ENCODE data around the gene CLUH.

CLUH gene

GRCh38 chr17:2721603-2722002 lies 10.0 kb upstream of the CLUH start:
- no peak for DNase-seq

DNA sequence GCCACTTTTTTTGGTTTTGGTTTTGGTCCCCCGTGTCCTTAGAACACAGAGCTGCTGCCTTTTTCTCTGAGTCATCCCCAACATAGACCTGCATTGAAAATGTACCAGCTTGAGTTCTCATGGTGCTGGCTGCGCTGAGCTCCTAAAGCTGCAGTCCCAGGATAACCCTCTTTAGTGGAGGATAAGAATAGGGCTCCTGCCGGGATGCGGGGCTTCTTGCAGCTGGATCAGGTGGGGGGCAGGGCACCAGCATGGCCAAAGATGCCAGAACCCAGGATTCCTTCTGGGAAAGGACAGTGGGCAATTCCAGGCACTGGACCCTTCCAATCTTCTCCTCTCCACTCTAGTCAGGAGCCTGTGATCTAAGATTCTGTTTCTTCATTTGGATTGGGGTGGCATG lies 8.3 kb upstream of the CLUH start:
- DNase-seq: no peak

DNA sequence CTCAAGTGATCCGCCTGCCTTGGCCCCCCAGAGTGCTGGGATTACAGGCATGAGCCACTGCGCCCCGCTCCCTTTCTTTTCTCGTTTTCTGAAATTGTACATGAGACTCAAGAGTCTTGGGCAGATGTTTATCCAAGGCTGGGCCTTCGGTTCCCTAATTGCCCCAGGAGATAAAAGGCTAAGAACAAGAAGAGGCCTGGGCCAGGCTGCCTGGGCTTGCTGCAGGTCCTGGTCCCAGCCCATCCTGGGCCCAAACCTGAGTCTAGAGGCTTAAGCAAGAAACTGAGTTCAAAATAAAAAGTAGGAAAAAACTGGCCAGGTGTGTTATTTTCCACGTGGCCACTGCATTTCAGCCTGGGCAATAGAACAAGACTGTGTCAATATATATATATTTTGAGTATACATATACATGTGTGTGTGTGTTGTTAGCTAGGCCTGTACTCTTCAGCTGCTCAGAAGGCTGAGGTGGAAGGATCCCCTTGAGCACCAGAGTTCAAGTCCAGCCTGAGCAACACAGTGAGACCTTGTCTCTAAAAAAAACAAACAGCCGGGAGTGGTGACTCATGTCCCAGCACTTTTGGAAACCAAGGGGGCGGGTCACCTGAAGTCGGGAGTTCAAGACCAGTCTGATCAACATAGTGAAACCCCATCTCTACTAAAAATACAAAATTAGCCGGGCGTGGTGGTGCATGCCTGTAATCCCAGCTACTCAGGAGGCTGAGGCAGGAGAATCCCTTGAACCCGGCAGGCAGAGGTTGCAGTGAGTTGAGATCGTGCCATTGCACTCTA lies 6.8 kb upstream of the CLUH start:
- peak; percentile 32 for DNase-seq

- DNase-seq: no peak
Measured at GRCh38 chr17:2716649-2717048, 5.1 kb upstream of the CLUH start.

- no peak for DNase-seq
Measured at GRCh38 chr17:2713881-2714280, 2.3 kb upstream of the CLUH start.

DNA sequence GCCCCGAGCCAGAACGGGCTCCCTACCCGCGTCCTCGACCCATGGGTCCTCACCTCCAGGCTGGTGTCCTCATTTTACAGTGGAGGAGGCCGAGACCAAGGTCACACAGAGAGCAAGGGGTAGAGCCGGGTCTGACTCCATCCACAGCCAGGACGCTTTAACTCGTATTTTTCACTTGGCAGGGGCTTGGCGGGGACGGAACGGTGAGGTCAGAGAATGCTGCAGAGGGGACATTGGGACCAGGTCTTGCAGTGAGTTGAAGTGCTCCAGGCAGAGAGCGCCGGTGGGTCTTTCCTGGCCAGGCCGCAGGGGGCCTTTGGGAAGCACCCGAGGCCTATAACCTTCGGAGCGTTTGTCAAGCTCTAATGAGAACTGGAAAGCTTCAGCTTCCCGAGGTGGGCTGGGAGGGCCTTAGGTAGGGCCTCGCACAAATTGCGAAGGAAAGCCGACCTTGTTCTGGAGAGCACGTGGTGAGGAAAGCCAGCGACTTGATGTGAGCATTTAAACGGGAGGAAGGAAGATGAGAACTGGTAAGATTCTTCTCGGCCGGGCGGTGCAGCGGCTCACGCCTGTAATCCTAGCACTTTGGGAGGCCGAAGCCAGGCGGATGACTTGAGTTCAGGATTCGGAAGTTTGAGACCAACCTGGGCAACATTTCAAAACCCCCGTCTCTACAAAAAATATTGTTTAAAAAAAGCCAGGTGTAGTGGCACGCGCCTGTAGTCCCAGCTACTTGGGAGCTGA lies 908 bp upstream of the CLUH start:
- no peak for DNase-seq

GRCh38 chr17:2710803-2711607 lies 559 bp downstream of the CLUH start:
- DNase-seq: no peak

DNA sequence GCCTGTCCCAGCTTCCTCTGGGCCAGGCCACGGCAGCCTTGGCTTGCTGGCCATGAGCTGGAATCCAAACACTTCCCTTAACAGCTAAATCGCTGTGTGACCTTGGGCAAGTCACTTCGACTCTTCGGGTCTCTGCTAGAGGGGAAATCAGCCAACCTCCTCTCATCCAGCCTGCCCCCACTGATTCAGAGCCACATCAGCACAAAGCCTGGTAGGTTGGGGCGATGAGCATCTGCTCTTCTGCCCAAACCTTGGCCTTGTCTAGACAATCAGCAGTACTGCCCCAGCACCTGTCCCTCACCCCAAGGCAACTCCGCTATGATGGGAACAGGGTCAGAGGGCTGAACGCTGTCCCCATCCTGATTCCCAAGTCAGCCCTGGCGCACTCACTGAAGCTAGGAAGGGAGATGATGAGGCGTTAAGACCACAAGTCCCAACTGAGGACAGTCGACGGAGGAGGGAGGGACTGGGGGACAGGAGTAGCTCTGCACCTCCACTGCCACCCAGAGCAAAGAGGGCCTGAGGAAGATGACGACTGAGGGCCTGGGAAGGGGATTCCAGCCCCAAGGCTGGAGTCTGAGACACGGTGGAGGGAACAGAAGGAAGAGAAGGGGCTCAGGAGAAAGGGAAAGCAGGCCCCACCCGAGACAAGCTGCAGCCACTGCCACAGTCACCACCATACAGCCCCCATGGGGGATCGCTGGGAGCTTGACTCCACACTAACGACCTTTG lies 1.3 kb downstream of the CLUH start:
- DNase-seq: no peak

DNA sequence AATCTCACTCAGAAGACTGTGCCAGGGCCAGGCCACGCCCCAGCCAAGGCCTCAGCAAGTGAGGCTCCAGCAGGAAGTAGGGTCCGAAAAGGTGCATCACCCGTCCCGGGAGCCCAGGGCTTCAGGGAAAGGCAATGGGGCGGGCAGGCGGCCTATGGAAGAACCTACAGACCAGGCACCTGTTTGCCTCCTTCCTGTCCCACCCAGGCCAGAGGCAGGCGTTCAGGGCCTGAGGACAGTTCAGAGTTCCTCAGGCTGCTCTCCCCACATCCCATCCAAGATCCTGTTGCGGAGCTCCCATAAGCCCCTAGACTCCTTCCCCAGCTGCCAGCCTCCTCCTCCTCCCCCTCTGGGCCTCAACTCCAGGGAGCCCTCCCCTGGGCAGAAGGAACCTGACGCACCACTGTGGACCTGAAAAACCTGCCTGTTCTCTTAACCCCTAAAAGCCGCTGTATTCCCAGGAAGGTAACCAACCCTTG lies 2.3 kb downstream of the CLUH start:
- DNase-seq: no peak

GRCh38 chr17:2708585-2709182 lies 2.9 kb downstream of the CLUH start:
- DNase-seq: no peak

- DNase-seq: no peak
Measured at GRCh38 chr17:2707721-2708584, 3.6 kb downstream of the CLUH start.

- no peak for DNase-seq
Measured at GRCh38 chr17:2706911-2707510, 4.6 kb downstream of the CLUH start.

- DNase-seq: no peak
Measured at GRCh38 chr17:2705888-2706795, 5.4 kb downstream of the CLUH start.

GRCh38 chr17:2705263-2705662 lies 6.3 kb downstream of the CLUH start:
- peak; percentile 35 for DNase-seq

DNA sequence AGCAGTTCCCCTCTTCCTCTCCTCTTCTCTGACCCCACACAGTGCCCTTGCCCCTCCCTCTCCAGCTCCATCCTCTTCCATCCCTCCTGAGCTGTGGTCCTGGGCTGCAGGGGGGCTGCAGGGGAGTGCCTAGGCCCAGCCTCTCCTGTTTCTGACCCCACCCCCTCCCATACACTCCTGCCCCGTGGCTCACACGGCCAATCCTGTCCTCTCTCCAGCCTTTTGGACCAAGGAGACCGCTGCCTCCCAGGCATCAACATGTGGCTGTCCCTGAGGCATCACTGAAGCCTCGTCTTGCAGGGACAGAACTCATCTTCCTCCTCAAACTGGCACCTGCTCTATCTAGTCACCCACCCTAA lies 6.7 kb downstream of the CLUH start:
- no peak for DNase-seq

- DNase-seq: no peak
Measured at GRCh38 chr17:2704031-2704889, 7.3 kb downstream of the CLUH start.

DNA sequence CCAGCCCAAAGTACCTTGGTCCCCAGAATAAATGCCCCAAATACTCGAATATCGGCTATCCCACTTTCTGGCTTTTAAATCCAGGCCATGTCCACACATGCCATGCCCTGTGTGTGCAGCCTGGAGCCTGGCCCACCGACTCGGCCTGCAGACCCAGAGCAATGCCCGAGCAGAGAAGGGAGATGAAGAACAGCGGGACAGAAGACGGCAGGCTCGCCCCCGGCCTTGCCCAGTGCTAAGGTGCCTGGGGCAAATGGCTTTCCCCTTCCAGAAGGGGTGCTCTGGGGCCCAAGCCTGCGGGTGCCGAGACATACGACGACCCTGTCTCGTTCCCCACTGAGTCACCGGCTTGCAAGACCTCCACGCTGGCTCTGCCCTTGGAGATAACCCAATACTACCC lies 8.0 kb downstream of the CLUH start:
- DNase-seq: no peak

DNA sequence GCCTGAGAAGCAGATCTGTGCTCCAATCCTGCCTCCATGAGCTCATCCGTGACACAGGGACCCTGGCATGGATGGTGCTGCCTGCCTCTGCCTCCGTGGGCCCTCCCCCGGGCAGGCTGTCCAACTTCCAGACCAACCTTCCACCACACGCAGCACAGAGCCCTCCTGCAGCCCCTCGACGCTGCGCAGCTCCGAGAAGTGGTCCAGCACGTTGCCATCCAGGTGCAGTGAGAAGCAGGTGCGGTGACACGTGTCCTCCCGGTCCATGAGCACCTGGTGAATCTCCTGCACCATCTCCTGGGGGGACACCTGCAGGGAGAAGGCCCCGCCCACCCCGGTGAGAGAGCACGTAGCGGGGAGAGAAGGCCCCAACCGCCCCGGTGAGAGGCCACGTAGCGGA lies 8.4 kb downstream of the CLUH start:
- no peak for DNase-seq

Data from fibroblast of skin of back (primary cell).